Measurements from ENCODE around the gene STAT4.

STAT4 gene

GRCh38 chr2:191081411-191082155 is 69.2 kb downstream of the STAT4 start:
- DNase-seq: no peak

GRCh38 chr2:191078165-191078867 is 72.5 kb downstream of the STAT4 start:
- no peak for DNase-seq

- DNase-seq: no peak
These were observed 80.5 kb downstream of the STAT4 start for GRCh38 chr2:191070276-191070675.

GRCh38 chr2:191069606-191070005 is 81.2 kb downstream of the STAT4 start:
- DNase-seq: no peak

- no peak for DNase-seq
These were observed 83.9 kb downstream of the STAT4 start for GRCh38 chr2:191066919-191067233.

GRCh38 chr2:191066197-191066918 is 84.4 kb downstream of the STAT4 start:
- DNase-seq: no peak

- DNase-seq: no peak
These were observed 85.0 kb downstream of the STAT4 start for GRCh38 chr2:191065785-191066184.

- DNase-seq: peak in 1 of 2 experiments; percentile 25
These were observed 86.2 kb downstream of the STAT4 start for GRCh38 chr2:191064590-191064989.

GRCh38 chr2:191063584-191063983 is 87.2 kb downstream of the STAT4 start:
- no peak for DNase-seq

- DNase-seq: no peak
These were observed 89.3 kb downstream of the STAT4 start for GRCh38 chr2:191061381-191061980.

- DNase-seq: no peak
These were observed 91.5 kb downstream of the STAT4 start for GRCh38 chr2:191059308-191059707.

GRCh38 chr2:191056228-191056627 is 94.6 kb downstream of the STAT4 start:
- no peak for DNase-seq

- no peak for DNase-seq
These were observed 97.5 kb downstream of the STAT4 start for GRCh38 chr2:191053256-191053655.

- DNase-seq: no peak
These were observed 98.7 kb downstream of the STAT4 start for GRCh38 chr2:191051825-191052778.

GRCh38 chr2:191051177-191051576 is 99.6 kb downstream of the STAT4 start:
- DNase-seq: no peak

GRCh38 chr2:191050640-191050987 is 100.2 kb downstream of the STAT4 start:
- DNase-seq: no peak

- DNase-seq: no peak
These were observed 100.8 kb downstream of the STAT4 start for GRCh38 chr2:191049728-191050639.

- no peak for DNase-seq
These were observed 102.7 kb downstream of the STAT4 start for GRCh38 chr2:191048073-191048472.

GRCh38 chr2:191045141-191045540 is 105.7 kb downstream of the STAT4 start:
- DNase-seq: no peak

GRCh38 chr2:191043438-191043837 is 107.4 kb downstream of the STAT4 start:
- DNase-seq: no peak

GRCh38 chr2:191041418-191042161 is 109.2 kb downstream of the STAT4 start:
- DNase-seq: no peak

Data from stimulated activated CD4-positive, alpha-beta T cell treated with anti-CD3 and anti-CD28 coated beads, Interleukin-4, amount 100 ng/mL, for 4 hours (primary cell).